ENCODE data around the gene OVCA2.

GRCh38 chr17:2047590-2047989 lies 5.8 kb downstream of the OVCA2 start:
- TF ChIP-seq POLR2A (IDR thresholded peaks at IDR 0.05) (no peak), CTCF (IDR thresholded peaks at IDR 0.05) (no peak)

All from adrenal gland (tissue), 5 donors.